Epithelial cell of esophagus (primary cell): ENCODE measurements around the gene FBXL16.

ENCODE experiments used
- DNase-seq: peaks from one replicate; pipeline ENCODE4 v3.0.0; 2010; ENCODE audit warnings: low read depth
- H3K4me3 ChIP-seq: 2 replicates; pipeline ENCODE4 v1.5.1; 2011; ENCODE audit warnings: mild to moderate bottlenecking, low read length, control low read depth
- CTCF ChIP-seq: IDR thresholded peaks from 2 replicates; pipeline ENCODE4 v1.5.1; 2011; ENCODE audit warnings: low read depth, mild to moderate bottlenecking, low read length, control low read depth, inconsistent platforms; ENCODE audit not compliant: insufficient read depth; ENCODE audit errors: missing control alignments

The FBXL16 gene

GRCh38 chr16:646679-647172 is 58.9 kb downstream of the FBXL16 start:
- no peak for TF ChIP-seq CTCF
- H3K4me3 ChIP-seq: no peak overlapping the region
- DNase-seq: no peak

- no peak for TF ChIP-seq CTCF
- no peak overlapping the region for H3K4me3 ChIP-seq
Measured at GRCh38 chr16:645852-646678, 59.5 kb downstream of the FBXL16 start.

GRCh38 chr16:644556-644955 is 61.0 kb downstream of the FBXL16 start:
- TF ChIP-seq CTCF: no peak
- no peak for DNase-seq
- no peak overlapping the region for H3K4me3 ChIP-seq

More at GRCh38 chr16:645852-646678, 59.5 kb downstream of the FBXL16 start:
- no peak for DNase-seq

GRCh38 chr16:643050-643368 is 62.6 kb downstream of the FBXL16 start:
- TF ChIP-seq CTCF: no peak
- no peak for DNase-seq
- peak overlapping the region; percentile 57 for H3K4me3 ChIP-seq
